ENCODE results near the gene IL1RN.

- TF ChIP-seq EZH2 (IDR thresholded peaks at IDR 0.05; ENCODE audit: insufficient read depth, poor library complexity, severe bottlenecking), result no peak
- TF ChIP-seq EZH2phosphoT487 (IDR thresholded peaks at IDR 0.05; ENCODE audit: insufficient read depth, low read depth), result no peak
These were observed 39.0 kb upstream of the IL1RN start for GRCh38 chr2:113088213-113088992.
